HCT116 (cell line): ENCODE measurements around the gene KRTAP2-2. TPM values are rescaled to one million over a fixed set of nuclear protein-coding genes. Genes with fewer than 3 reads are reported as not detected.

ENCODE experiments used
- ATAC-seq: fragments of 200-7000 bp; cut with Tn5 transposase; 2 replicates; pipeline ENCODE4 v1.9.1; 2020; ENCODE audit warnings: mild to moderate bottlenecking, moderate library complexity
- BruUV-seq: library from RNA; stranded (reverse); fragments of 400-500 nt; replicated peaks from 2 replicates; lab custom pipeline; 2021; lab: Mats Ljungman, UMichigan
- CTCF ChIA-PET: fragments of 300-600 bp; sonication (Branson Sonifier 250); formaldehyde crosslinking; loops from one replicate; lab custom pipeline; 2021; ENCODE audit warnings: antibody characterized with exemption; lab: Charles Lee
- POLR2A ChIA-PET: fragments of 300-600, 350-600 bp; sonication (Branson Sonifier 250); formaldehyde crosslinking; loops from one replicate; lab custom pipeline; 2021; ENCODE audit warnings: antibody characterized with exemption; lab: Charles Lee
- RAD21 ChIA-PET, 2 experiments: fragments of 300-600 bp; sonication (Branson Sonifier 250); formaldehyde crosslinking; loops; one replicate each; lab custom pipeline; 2023; ENCODE audit warnings: low total read pairs in 2 of 2; ENCODE audit not compliant: uncharacterized antibody in 2 of 2, unreplicated experiment in 2 of 2, low non-redundant PET in 1 of 2; lab: Charles Lee
- DNase-seq: peaks from one replicate; pipeline ENCODE4 v3.0.0-alpha.2; 2010; ENCODE audit warnings: low read depth, low spot score
- H2AFZ ChIP-seq: fragments of 200-600 bp; shearing (Covaris generic), sonication (generic); 2 replicates; pipeline ENCODE4 v1.6.1; 2017; ENCODE audit warnings: low read depth, mixed run types, mixed read lengths, antibody characterized with exemption, low read length; ENCODE audit not compliant: poor library complexity, severe bottlenecking
- H3K27ac ChIP-seq: 2 replicates; pipeline ENCODE4 v1.5.1; 2012; ENCODE audit warnings: low read depth, low read length
- H3K27me3 ChIP-seq: fragments of 200-600 bp; sonication (generic); 2 replicates; pipeline ENCODE4 v1.6.1; 2016; ENCODE audit warnings: mixed run types, low read length, mixed read lengths; ENCODE audit not compliant: insufficient read depth
- H3K36me3 ChIP-seq, 2 experiments: fragments of 200-500 bp in 1 of 2; fragments of 200-600 bp in 1 of 2; sonication (Bioruptor generic) in 1 of 2; sonication (generic) in 1 of 2; 2 replicates each; pipeline versions ENCODE4 v1.5.1 to v1.6.1; 2014 to 2016; ENCODE audit warnings: low read length in 2 of 2, inconsistent platforms in 1 of 2, mixed read lengths in 1 of 2, mixed run types in 1 of 2; ENCODE audit not compliant: insufficient read depth in 2 of 2, control insufficient read depth in 1 of 2
- H3K4me1 ChIP-seq, 2 experiments: fragments of 200-600 bp in 1 of 2; sonication (generic) in 1 of 2; 2 replicates each; pipeline versions ENCODE4 v1.5.1 to v1.6.1; 2012 to 2017; ENCODE audit warnings: low read length in 2 of 2, inconsistent platforms in 1 of 2, mild to moderate bottlenecking in 1 of 2, mixed read lengths in 1 of 2, mixed run types in 1 of 2, moderate library complexity in 1 of 2; ENCODE audit not compliant: insufficient read depth in 2 of 2, control insufficient read depth in 1 of 2
- H3K4me2 ChIP-seq: fragments of 200-600 bp; sonication (generic); 2 replicates; pipeline ENCODE4 v1.6.1; 2017; ENCODE audit warnings: mixed run types, low read length, mixed read lengths
- H3K4me3 ChIP-seq, 2 experiments: fragments of 200-600 bp in 1 of 2; sonication (generic) in 1 of 2; replicated peaks in 1 of 2; 2 replicates each; pipeline ENCODE4 v1.5.1; 2011 to 2016; ENCODE audit warnings: low read length in 2 of 2, control low read depth in 1 of 2, low read depth in 1 of 2, mild to moderate bottlenecking in 1 of 2, mixed read lengths in 1 of 2, mixed run types in 1 of 2
- H3K79me2 ChIP-seq: fragments of 200-600 bp; sonication (generic); 2 replicates; pipeline ENCODE4 v1.6.1; 2017; ENCODE audit warnings: mild to moderate bottlenecking, mixed run types, low read length, moderate library complexity, mixed read lengths; ENCODE audit not compliant: insufficient read depth
- H3K9ac ChIP-seq: fragments of 200-600 bp; sonication (generic); 2 replicates; pipeline ENCODE4 v1.6.1; 2016; ENCODE audit warnings: low read length, mixed read lengths
- H3K9me2 ChIP-seq: fragments of 200-600 bp; sonication (generic), shearing (Covaris generic); 2 replicates; pipeline ENCODE4 v1.6.1; 2017; ENCODE audit warnings: mixed run types, mild to moderate bottlenecking, moderate library complexity; ENCODE audit not compliant: insufficient read depth
- H3K9me3 ChIP-seq, 2 experiments: fragments of 200-500 bp in 1 of 2; fragments of 200-600 bp in 1 of 2; sonication (Bioruptor generic) in 1 of 2; sonication (generic) in 1 of 2; 2 replicates each; pipeline ENCODE4 v1.6.1; 2014 to 2017; ENCODE audit warnings: low read length in 2 of 2, mixed read lengths in 2 of 2, inconsistent platforms in 1 of 2, low read depth in 1 of 2, mild to moderate bottlenecking in 1 of 2, mixed run types in 1 of 2, moderate library complexity in 1 of 2; ENCODE audit not compliant: control insufficient read depth in 1 of 2, insufficient read depth in 1 of 2
- H4K20me1 ChIP-seq: fragments of 200-600 bp; sonication (generic), shearing (Covaris generic); 2 replicates; pipeline ENCODE4 v1.6.1; 2017; ENCODE audit warnings: mixed run types, mild to moderate bottlenecking, moderate library complexity; ENCODE audit not compliant: insufficient read depth
- ATF3 ChIP-seq: IDR thresholded peaks from 2 replicates; pipeline ENCODE4 v1.6.1; 2012
- CBX3 ChIP-seq: IDR thresholded peaks from 2 replicates; pipeline ENCODE4 v1.6.1; 2012; ENCODE audit warnings: low read depth
- CEBPB ChIP-seq: IDR thresholded peaks from 2 replicates; pipeline ENCODE4 v1.6.1; 2012; ENCODE audit warnings: low read depth
- ELF1 ChIP-seq: IDR thresholded peaks from 2 replicates; pipeline ENCODE4 v1.6.1; 2012; ENCODE audit warnings: low read depth, borderline replicate concordance
- EZH2 ChIP-seq: fragments of 200-600 bp; sonication (generic); IDR thresholded peaks from 2 replicates; pipeline ENCODE4 v1.6.1; 2017; ENCODE audit warnings: antibody characterized with exemption, mixed run types
- EZH2phosphoT487 ChIP-seq: fragments of 200-600 bp; IDR thresholded peaks from 2 replicates; pipeline ENCODE4 v1.6.1; 2018; ENCODE audit warnings: antibody characterized with exemption, borderline replicate concordance
- FOSL1 ChIP-seq: IDR thresholded peaks from 2 replicates; pipeline ENCODE4 v1.6.1; 2012; ENCODE audit warnings: low read depth
- JUND ChIP-seq: IDR thresholded peaks from 2 replicates; pipeline ENCODE4 v1.6.1; 2012
- MAX ChIP-seq: IDR thresholded peaks from 2 replicates; pipeline ENCODE4 v1.6.1; 2012
- POLR2A ChIP-seq: IDR thresholded peaks from 2 replicates; pipeline ENCODE4 v1.7.0; 2011; ENCODE audit warnings: borderline replicate concordance; ENCODE audit not compliant: insufficient read depth, insufficient read length; ENCODE audit errors: extremely low read depth
- POLR2AphosphoS5 ChIP-seq: IDR thresholded peaks from 2 replicates; pipeline ENCODE4 v1.6.1; 2011; ENCODE audit warnings: mild to moderate bottlenecking, low read depth, low read length, moderate library complexity
- RAD21 ChIP-seq: IDR thresholded peaks from 2 replicates; pipeline ENCODE4 v1.6.1; 2012; ENCODE audit warnings: low read depth, mild to moderate bottlenecking
- REST ChIP-seq: IDR thresholded peaks from 2 replicates; pipeline ENCODE4 v1.6.1; 2012; ENCODE audit warnings: low read depth
- SIN3A ChIP-seq: IDR thresholded peaks from 2 replicates; pipeline ENCODE4 v1.6.1; 2012; ENCODE audit warnings: low read depth
- SP1 ChIP-seq: IDR thresholded peaks from 2 replicates; pipeline ENCODE4 v1.6.1; 2012; ENCODE audit warnings: low read depth
- SRF ChIP-seq: IDR thresholded peaks from 2 replicates; pipeline ENCODE4 v1.6.1; 2012; ENCODE audit warnings: low read depth
- TCF7L2 ChIP-seq: IDR thresholded peaks from 2 replicates; pipeline ENCODE4 v1.7.0; 2011; ENCODE audit warnings: borderline replicate concordance, inconsistent platforms; ENCODE audit not compliant: insufficient read depth, insufficient read length; ENCODE audit errors: extremely low read depth
- ZBTB33 ChIP-seq: IDR thresholded peaks from 2 replicates; pipeline ENCODE4 v1.6.1; 2011; ENCODE audit warnings: mild to moderate bottlenecking, low read length, moderate library complexity; ENCODE audit not compliant: insufficient replicate concordance; ENCODE audit errors: extremely low read depth
- ZFX ChIP-seq: fragments of 450-650 bp; IDR thresholded peaks from 2 replicates; pipeline ENCODE4 v1.6.1; 2017
- ZNF274 ChIP-seq: fragments of 200-500 bp; sonication (Bioruptor generic); IDR thresholded peaks from 2 replicates; pipeline ENCODE4 v1.6.1; 2014; ENCODE audit warnings: mild to moderate bottlenecking, low read depth, low read length, inconsistent platforms
- intact Hi-C: fragments of 100-400 bp; cut with micrococcal nuclease; formaldehyde crosslinking; loops from 2 replicates; pipeline ENCODE4 v1.10.0; 2022
- total RNA-seq: library from RNA; stranded (reverse); gene quantifications from one replicate; pipeline ENCODE4 v1.2.1, GENCODE V29; 2021; ENCODE audit not compliant: unreplicated experiment

Gene KRTAP2-2
- total RNA-seq, 1 experiment from 2014 or later: 1.2 TPM

GRCh38 chr17:41029633-41030245 is 25.3 kb downstream of the KRTAP2-2 start, which contains the start of gene KRTAP1-4:
TSS of gene KRTAP1-4 (minus strand) at chr17:41030195. CDS start at chr17:41030078, 117 bp downstream.
- no peak for DNase-seq
- TF ChIP-seq POLR2AphosphoS5: no peak
- TF ChIP-seq FOSL1: no peak
- no peak for TF ChIP-seq ELF1
- TF ChIP-seq CEBPB: no peak
- no peak for TF ChIP-seq ATF3
- TF ChIP-seq MAX: no peak
- TF ChIP-seq SIN3A: no peak
- TF ChIP-seq ZNF274: no peak
- TF ChIP-seq EZH2: no peak
- TF ChIP-seq SP1: no peak
- no peak for TF ChIP-seq REST
- no peak for TF ChIP-seq SRF
- no peak for TF ChIP-seq ZFX
- no peak for TF ChIP-seq RAD21
- TF ChIP-seq EZH2phosphoT487: no peak
- no peak for TF ChIP-seq ZBTB33
- TF ChIP-seq CBX3: no peak
- TF ChIP-seq POLR2A: no peak
- no peak for TF ChIP-seq TCF7L2
- TF ChIP-seq JUND: no peak
- intact Hi-C loops: no loop called here
- no peak for ATAC-seq
- no peaks in the 10 kb centered on the region for H3K9me3 ChIP-seq
- no peaks in the 10 kb centered on the region for H4K20me1 ChIP-seq
- no peak within 1 kb of the TSS for H3K4me2 ChIP-seq
- no peak within 1 kb of the TSS for H3K9ac ChIP-seq
- no peak within 1 kb of the TSS for H3K27ac ChIP-seq
- H3K27me3 ChIP-seq: no peaks in the 10 kb centered on the region
- ChIA-PET RAD21 (no interaction called here), CTCF (interaction anchor here (1.2 kb wide), 1 partner anchor 10 kb away, joined by 3 read pairs; no protein-coding TSS in a partner anchor), POLR2A (no interaction called here)
- no peaks in the 10 kb centered on the region for H3K79me2 ChIP-seq
- no peak within 1 kb of the TSS for H2AFZ ChIP-seq
- BruUV-seq: no TSS peak
- no peaks in the 10 kb centered on the region for H3K9me2 ChIP-seq
- no peak within 1 kb of the TSS for H3K4me3 ChIP-seq
- no peaks in the 10 kb centered on the region for H3K4me1 ChIP-seq
- H3K36me3 ChIP-seq: no peaks in the 10 kb centered on the region
